Kasumi-1 (cell line): Measurements from ENCODE around the gene TERT.
A peak's percentile ranks its signal among the peaks of the same experiment; 100 is the strongest.

Source experiments
- DNase-seq, 2 experiments: peaks; one replicate each; lab custom pipeline; 2025; lab: John Stamatoyannopoulos, UW

The TERT gene

GRCh38 chr5:1206521-1207412, 88.1 kb downstream of the TERT start:
- no peak for DNase-seq

DNA sequence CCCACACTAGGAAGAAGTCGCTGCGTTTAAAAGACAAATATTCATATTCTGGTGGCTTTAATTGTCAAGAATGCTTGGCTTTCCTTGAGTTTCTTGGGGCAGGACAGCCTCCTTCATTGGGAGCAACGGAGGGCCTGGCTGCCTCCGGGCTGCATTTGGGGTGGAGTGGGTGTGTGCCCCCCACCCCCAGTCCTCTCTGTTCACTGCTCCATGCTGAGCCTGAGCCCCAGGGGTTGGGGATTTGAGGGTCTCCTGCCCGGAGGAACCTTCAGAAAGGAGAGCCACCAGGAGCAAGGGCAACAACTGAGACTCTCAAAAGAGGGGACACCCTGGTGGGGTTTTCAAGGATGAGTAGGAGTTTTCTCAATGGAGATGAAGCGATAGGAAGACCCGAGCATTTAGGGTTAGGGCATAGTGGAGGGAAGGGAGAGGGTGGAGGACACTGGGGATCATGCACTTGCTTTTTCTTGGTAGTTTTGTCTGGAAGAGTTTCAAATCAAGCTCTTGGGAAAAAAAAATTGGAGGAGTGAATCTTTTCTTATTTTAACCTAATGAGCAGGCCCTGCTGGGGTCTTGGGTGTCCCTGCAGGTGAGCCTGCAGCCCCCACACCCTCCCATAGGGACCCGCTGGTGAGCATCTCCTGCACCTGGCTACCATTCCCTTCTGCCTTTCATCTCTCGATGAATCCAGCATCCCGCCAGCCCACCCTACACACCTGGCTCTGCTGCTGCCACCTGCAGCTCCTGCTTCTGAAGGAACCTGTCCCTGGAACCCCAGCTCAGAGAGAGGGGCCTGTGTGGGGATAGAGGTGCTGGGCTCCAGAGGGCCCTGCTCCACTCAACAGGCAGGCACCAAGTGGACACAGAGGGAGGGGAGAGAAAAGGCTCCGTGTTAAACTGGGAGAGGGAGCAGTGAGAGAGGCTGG, 89.3 kb downstream of the TERT start:
- no peak for DNase-seq

DNA sequence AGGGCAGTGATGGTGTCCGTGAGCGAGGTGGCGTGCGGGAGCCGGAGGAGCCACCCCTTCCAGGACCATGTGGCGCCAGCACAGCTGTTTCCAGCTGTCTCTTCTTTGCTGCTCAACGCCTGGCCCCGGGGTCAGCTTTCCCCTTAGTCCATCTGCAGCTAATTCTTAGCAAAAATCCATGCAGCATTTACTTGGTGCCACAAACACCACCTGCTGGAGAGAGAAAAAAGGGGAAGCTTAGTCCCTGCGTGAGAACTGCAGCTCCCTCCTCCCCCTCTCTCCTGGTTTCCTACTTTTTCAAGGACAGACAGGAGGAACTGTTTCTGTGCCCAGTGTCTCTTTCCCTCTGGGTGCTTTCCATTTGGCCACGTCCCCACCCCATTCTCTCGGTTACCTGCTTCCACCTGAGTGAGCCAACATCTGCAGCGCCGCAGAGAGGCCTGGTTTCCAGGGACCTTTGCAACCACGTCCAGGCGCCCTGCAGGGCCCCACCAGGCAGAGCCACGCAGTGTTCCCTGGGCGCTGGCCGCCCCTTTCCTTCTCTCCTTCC, 90.1 kb downstream of the TERT start:
- peak; percentile 41 to 51 for DNase-seq

DNA sequence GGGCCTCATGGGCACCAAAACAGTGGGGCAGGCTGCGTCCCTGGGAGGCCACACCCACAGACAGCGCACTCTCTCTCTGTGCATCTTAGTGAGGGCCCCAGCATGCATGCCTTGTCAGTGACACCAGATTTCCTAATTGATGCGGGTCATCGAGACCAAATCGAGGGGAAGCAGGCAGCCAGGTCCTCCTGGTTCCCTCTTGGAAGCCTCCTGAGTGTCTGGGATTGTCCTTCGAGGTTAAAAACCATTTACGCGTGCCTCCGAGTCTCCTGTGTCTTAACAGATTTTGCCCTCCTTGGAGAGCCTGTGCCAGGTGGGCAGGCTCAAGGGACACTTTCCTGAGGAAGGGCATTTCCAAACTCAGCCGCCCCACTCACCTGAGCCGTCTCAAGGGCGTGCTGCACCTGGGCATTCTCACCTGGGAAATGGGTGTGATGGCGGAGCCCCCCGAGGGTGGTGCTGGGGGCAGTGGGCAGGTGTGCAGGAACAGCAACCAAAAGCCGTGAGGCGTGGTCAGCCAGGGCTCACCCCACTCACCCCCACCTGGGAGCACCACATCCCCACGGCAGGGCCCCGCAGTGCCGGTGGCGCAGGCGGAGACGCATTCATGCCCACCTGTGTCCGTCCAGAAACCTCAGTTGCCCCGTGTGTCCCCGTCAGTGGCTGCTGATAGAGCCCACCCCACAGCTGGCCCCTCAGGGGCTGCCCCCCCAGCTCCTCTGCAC, 90.7 kb downstream of the TERT start:
- no peak for DNase-seq

GRCh38 chr5:1203311-1203967, 91.4 kb downstream of the TERT start:
- no peak for DNase-seq
